Nucleus accumbens (tissue), 56 donors: ENCODE data around the gene HLA-DMB.
"Not testable (repeated sequence)": the region's sequence is repeated elsewhere in the genome, so short reads cannot be mapped to it uniquely, and the experiment has no call there.

Experiments used
- DNase-seq, 56 donors: peaks; one replicate each; lab custom pipeline; 2025; lab: John Stamatoyannopoulos, UW

HLA-DMB gene

GRCh38 chr6:32952817-32953739 is 12.2 kb upstream of the HLA-DMB start, which contains the start of gene HLA-DMA:
HLA-DMA (minus strand) TSS chr6:32953097; CDS start chr6:32953036, 61 bp downstream.
- peak in 45 of 56 donors; percentile 31 to 84 (median 60) for DNase-seq

GRCh38 chr6:32950449-32950848 is 9.6 kb upstream of the HLA-DMB start:
- DNase-seq = no peak

- no peak for DNase-seq
Measured at GRCh38 chr6:32950010-32950409, 9.2 kb upstream of the HLA-DMB start.

GRCh38 chr6:32949113-32949512 is 8.3 kb upstream of the HLA-DMB start:
- no peak for DNase-seq

- peak in 1 of 56 donors; percentile 2 for DNase-seq
Measured at GRCh38 chr6:32947552-32948465, 7.0 kb upstream of the HLA-DMB start.

- no peak for DNase-seq
Measured at GRCh38 chr6:32946893-32947292, 6.1 kb upstream of the HLA-DMB start.

GRCh38 chr6:32945953-32946352 is 5.1 kb upstream of the HLA-DMB start:
- no peak for DNase-seq

GRCh38 chr6:32945108-32945760 is 4.4 kb upstream of the HLA-DMB start:
- no peak for DNase-seq

- peak in 4 of 56 donors; percentile 8 to 19 (median 16) for DNase-seq
Measured at GRCh38 chr6:32943864-32944649, 3.2 kb upstream of the HLA-DMB start.

- DNase-seq = not testable (repeated sequence)
Measured at GRCh38 chr6:32942555-32943123, 1.8 kb upstream of the HLA-DMB start.

GRCh38 chr6:32941214-32941768 is 463 bp upstream of the HLA-DMB start:
- peak in 1 of 56 donors; percentile 5 for DNase-seq

GRCh38 chr6:32938494-32938893 is 2.3 kb downstream of the HLA-DMB start:
- no peak for DNase-seq

GRCh38 chr6:32937230-32937633 is 3.6 kb downstream of the HLA-DMB start:
- DNase-seq = peak in 7 of 56 donors; percentile 5 to 28 (median 19)

GRCh38 chr6:32936239-32937152 is 4.3 kb downstream of the HLA-DMB start:
- peak in 1 of 56 donors; percentile 8 for DNase-seq

- no peak for DNase-seq
Measured at GRCh38 chr6:32935551-32936238, 5.1 kb downstream of the HLA-DMB start.

- DNase-seq = peak in 42 of 56 donors; percentile 6 to 81 (median 43)
Measured at GRCh38 chr6:32933661-32934085, 7.2 kb downstream of the HLA-DMB start.
